Kidney (tissue), 14 donors: ENCODE measurements around the gene PRSS23. TPM values are rescaled to one million over a fixed set of nuclear protein-coding genes. Genes with fewer than 3 reads are reported as not detected.

Experiments
- DNase-seq, 5 donors: peaks; one replicate each; pipeline ENCODE4 v3.0.0-alpha.2; 2013 to 2020
- FAIRE-seq: peaks from 2 replicates; lab custom pipeline; 2012; peaks lifted over from hg19 to GRCh38; lab: Jason Lieb, UNC
- H3K27ac ChIP-seq, 2 donors: one replicate each; pipeline ENCODE4 v1.7.0; 2013; ENCODE audit warnings: low read depth in 2 of 2, low read length in 2 of 2, inconsistent platforms in 1 of 2
- H3K27me3 ChIP-seq: one replicate; pipeline ENCODE4 v1.7.1; 2013; ENCODE audit warnings: low read length, inconsistent platforms; ENCODE audit not compliant: control insufficient read depth, insufficient read depth
- H3K36me3 ChIP-seq, 3 donors: one replicate each; pipeline versions ENCODE4 v1.7.0 to v1.7.1; 2013; ENCODE audit warnings: low read length in 3 of 3, control low read depth in 1 of 3, inconsistent platforms in 1 of 3; ENCODE audit not compliant: insufficient read depth in 3 of 3, control insufficient read depth in 2 of 3
- H3K4me1 ChIP-seq, 3 donors: one replicate each; pipeline versions ENCODE4 v1.7.0 to v1.7.1; 2013; ENCODE audit warnings: low read length in 3 of 3, inconsistent platforms in 1 of 3, low read depth in 1 of 3; ENCODE audit not compliant: control insufficient read depth in 2 of 3, insufficient read depth in 2 of 3
- H3K4me3 ChIP-seq, 3 donors: one replicate each; pipeline versions ENCODE4 v1.7.0 to v1.8.1; 2013; ENCODE audit warnings: low read length in 3 of 3, control low read depth in 1 of 3, inconsistent platforms in 1 of 3
- H3K9ac ChIP-seq, 3 donors: one replicate each; pipeline versions ENCODE4 v1.7.0 to v1.7.1; 2013; ENCODE audit warnings: low read length in 3 of 3, control low read depth in 1 of 3, inconsistent platforms in 1 of 3
- H3K9me3 ChIP-seq, 3 donors: one replicate each; pipeline versions ENCODE4 v1.7.0 to v1.7.1; 2013; ENCODE audit warnings: low read length in 3 of 3, control low read depth in 1 of 3, inconsistent platforms in 1 of 3; ENCODE audit not compliant: control insufficient read depth in 2 of 3, insufficient read depth in 1 of 3
- CTCF ChIP-seq: IDR thresholded peaks from 3 replicates; pipeline ENCODE4 v1.5.1; 2012; ENCODE audit warnings: mild to moderate bottlenecking, moderate library complexity, borderline replicate concordance; ENCODE audit not compliant: insufficient read depth; ENCODE audit errors: extremely low read depth
- intact Hi-C: fragments of 100-400 bp; cut with DNase I; formaldehyde crosslinking; loops from one replicate; pipeline ENCODE4 v1.11.1; 2022
- polyA plus RNA-seq: library from polyadenylated mRNA; stranded (reverse); fragments of 350-450 nt; fragmentation: Illumina TruSeq; extraction: RNeasy Lipid Tissue Mini Kit (QIAGEN cat#74804); gene quantifications from one replicate; pipeline ENCODE4 v1.2.3, GENCODE V29; 2014; ENCODE audit warnings: low read depth, low replicate concordance; ENCODE audit not compliant: insufficient read depth
- total RNA-seq: library from RNA; stranded (reverse); fragmentation: NEBNext Ultra II Directional; extraction: Animal tissue kit (Norgen Biotek cat#: 25700); gene quantifications from one replicate; pipeline ENCODE4 v1.2.1, GENCODE V29; 2021
- donor health status: control.
- donor health status: control.
- donor health status: control.
- donor health status: control.
- donor health status: control.
- donor health status: DM: yes; HTN: yes; CAD: no.
- donor health status: Normal renal cell carcinoma (clear cell type).

The PRSS23 gene
- total and polyA plus RNA-seq, 2 donors from 2014 or later, result 53.4 to 54.6 TPM

DNA sequence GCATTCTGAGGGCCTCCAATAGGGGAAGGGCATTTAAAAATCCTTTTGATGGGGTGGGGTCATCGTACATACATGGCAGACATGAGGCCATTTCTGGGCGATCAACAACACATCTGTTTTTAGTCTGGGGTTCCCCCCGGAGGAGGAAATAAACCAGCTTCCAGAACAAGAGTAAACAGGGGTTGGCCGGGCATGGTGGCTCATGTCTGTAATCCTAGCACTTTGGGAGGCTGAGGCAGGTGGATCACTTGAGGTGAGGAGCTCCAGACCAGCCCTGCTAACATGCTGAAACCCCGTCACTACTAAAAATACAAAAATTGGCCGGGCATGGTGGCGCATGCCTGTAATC is 12.0 kb downstream of the PRSS23 start:
- no peak for FAIRE-seq
- H3K9me3 ChIP-seq, result no peaks in the 10 kb centered on the region
- no peaks in the 10 kb centered on the region for H3K27me3 ChIP-seq
- peaks cover 0 to 6% (median 5%) of the 10 kb centered on the region in 3 donors for H3K4me1 ChIP-seq
- TF ChIP-seq CTCF, result no peak
- H3K9ac ChIP-seq, result no peak overlapping the region
- no peaks in the 10 kb centered on the region for H3K36me3 ChIP-seq
- DNase-seq, result no peak
- H3K4me3 ChIP-seq, result no peak overlapping the region
- no peak overlapping the region for H3K27ac ChIP-seq
- intact Hi-C loops, result no loop called here

DNA sequence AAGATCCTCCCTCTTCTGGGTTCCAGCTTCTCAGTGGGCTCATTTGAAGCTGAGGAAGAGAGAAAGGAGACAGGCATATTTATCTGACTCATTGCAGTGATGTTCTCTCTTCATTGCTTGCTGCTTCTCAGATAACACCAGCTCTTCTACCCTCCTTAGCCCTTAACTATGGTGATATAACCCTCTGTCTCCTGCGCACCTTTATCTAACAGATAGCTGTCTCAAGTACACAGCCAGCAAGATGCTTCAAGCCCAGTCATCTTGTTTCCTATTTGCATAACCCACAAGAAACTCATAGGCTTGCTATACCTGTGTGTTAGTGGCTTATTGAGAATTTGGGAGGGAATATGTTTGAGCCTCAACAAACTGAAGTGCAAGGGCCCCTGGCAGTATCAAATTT is 12.6 kb downstream of the PRSS23 start:
- H3K36me3 ChIP-seq, result no peaks in the 10 kb centered on the region
- no peak for FAIRE-seq
- H3K4me3 ChIP-seq, result no peak overlapping the region
- no peak for DNase-seq
- intact Hi-C loops, result no loop called here
- H3K27ac ChIP-seq, result no peak overlapping the region
- H3K9me3 ChIP-seq, result no peaks in the 10 kb centered on the region
- H3K27me3 ChIP-seq, result no peaks in the 10 kb centered on the region
- no peak for TF ChIP-seq CTCF
- H3K4me1 ChIP-seq, result peaks cover 0 to 6% (median 5%) of the 10 kb centered on the region in 3 donors
- H3K9ac ChIP-seq, result no peak overlapping the region

DNA sequence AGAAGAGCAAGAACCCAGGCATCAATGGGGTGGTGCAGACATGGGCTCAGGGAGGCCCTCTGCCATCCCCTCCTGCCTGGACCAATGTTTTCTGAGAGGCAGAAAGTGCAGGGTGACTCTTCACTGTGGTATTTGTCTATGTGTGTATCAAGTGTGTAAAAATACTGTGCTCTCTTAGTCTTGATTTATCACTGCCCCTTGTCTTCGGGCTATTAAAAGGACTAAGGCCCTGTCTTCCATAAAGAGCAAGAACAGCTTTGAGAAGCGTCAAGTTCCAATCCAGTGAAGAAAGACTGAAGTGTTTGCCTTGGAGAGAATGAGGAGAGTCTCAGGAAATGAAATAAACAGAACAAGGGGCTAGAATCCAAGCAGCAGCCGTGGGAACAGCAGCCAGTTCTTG is 14.4 kb downstream of the PRSS23 start:
- DNase-seq, result peak in 2 of 5 donors; percentile 55 to 81
- Histone ChIP-seq H3K27ac (peak overlapping the region in 1 of 2 donors; percentile 51), H3K4me1 (peaks cover 0 to 6% (median 5%) of the 10 kb centered on the region in 3 donors), H3K36me3 (no peaks in the 10 kb centered on the region), H3K4me3 (no peak overlapping the region), H3K27me3 (no peaks in the 10 kb centered on the region), H3K9me3 (no peaks in the 10 kb centered on the region), H3K9ac (no peak overlapping the region)
- FAIRE-seq, result no peak
- intact Hi-C loops, result loop anchor here (5.0 kb wide), 1 partner anchor 357 kb away; no protein-coding TSS in a partner anchor
- TF ChIP-seq CTCF, result no peak

GRCh38 chr11:86815726-86816125 is 15.4 kb downstream of the PRSS23 start:
- DNase-seq, result no peak
- no peak overlapping the region for H3K4me3 ChIP-seq
- peak overlapping the region; percentile 58 to 82 for H3K27ac ChIP-seq
- no peaks in the 10 kb centered on the region for H3K27me3 ChIP-seq
- TF ChIP-seq CTCF, result no peak
- no peak overlapping the region for H3K9ac ChIP-seq
- no peak for FAIRE-seq
- no peaks in the 10 kb centered on the region for H3K36me3 ChIP-seq
- intact Hi-C loops, result loop anchor here (5.0 kb wide), 1 partner anchor 358 kb away; no protein-coding TSS in a partner anchor
- H3K4me1 ChIP-seq, result peaks cover 0 to 6% (median 5%) of the 10 kb centered on the region in 3 donors
- no peaks in the 10 kb centered on the region for H3K9me3 ChIP-seq
